Activated CD4-positive, alpha-beta T cell treated with anti-CD3 and anti-CD28 coated beads, Interleukin-2, amount 50 U/mL, for 24 hours (primary cell): ENCODE measurements around the gene SLK.

Experiments used
- DNase-seq, 2 donors: peaks; one replicate each; pipeline ENCODE4 v3.0.0-alpha.2; 2020; ENCODE audit warnings: low read depth in 1 of 2, low spot score in 1 of 2

Gene SLK

DNA sequence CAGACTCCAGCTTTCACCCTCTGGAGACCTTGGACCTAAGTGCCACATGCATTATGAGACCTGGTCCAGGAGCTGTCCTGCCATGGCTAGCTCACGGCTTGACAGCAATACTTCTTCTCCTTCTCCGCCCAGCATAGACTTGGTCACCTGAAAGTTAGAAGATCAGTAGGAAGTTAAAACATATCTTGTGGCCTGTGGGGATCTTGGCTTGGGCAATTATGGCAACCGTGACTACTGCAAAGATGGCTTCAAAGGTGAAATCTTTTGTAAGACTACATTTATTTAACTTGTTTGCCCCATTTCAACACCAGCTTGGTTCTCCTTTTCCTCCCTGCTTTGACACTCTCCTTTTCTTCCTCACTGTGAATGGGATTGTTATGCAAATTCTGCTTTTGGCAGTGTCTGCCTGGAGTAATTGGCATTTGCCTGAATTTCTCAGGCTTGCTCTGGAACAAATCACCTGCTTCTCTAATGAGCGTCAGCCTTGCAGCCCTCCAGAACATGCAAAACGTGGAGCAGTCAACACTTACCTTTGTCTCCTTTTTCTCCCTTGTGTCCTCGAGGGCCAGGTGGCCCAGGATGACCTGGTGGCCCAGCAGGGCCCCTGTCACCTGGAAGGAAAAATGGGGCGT, 65.3 kb downstream of the SLK start:
- no peak for DNase-seq

DNA sequence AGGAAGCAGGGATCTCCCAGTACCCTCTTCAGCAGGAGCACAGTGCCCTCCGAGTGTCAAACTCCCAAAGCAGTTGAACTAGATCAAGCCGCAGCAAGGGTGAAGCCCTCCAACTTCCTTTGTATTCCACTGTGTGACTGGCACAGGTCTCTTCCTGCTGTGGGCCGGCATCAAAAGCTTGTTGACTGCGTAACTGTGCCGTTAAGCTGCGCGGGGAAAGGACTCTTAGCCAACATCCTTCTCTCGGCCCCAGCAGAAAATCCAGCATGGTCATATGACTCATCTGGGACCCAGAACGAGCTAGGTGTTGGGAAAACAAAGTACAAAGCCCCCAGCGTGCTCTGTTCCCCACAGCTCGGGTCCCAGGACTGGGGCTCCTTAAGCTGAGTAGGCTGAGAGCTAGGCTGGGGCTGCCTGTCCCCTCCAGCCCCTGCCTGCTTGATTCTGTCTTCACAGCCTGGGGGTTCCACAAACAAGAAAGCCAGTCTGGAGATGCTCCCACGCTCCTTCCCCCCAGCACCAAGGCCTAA, 66.5 kb downstream of the SLK start:
- DNase-seq = no peak

DNA sequence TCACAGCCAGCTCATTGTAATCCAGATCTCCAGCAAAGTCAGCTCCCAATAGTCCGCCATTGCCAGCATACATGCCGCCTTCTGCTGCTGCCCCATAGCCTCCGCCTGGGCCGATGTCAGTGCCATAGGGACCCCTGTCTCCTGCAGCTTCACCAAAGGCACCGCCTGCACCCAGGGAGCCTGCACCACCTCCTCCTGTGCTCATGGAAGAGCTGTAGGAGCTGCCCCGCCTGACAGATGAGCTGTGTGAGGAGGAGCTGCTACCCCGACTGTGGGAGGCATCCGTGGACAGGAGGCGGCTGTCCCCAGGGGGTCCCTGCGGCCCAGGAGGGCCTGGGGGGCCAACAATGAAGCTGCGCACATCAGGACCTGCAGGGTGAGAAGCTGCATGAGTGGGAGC, 67.0 kb downstream of the SLK start:
- no peak for DNase-seq

DNA sequence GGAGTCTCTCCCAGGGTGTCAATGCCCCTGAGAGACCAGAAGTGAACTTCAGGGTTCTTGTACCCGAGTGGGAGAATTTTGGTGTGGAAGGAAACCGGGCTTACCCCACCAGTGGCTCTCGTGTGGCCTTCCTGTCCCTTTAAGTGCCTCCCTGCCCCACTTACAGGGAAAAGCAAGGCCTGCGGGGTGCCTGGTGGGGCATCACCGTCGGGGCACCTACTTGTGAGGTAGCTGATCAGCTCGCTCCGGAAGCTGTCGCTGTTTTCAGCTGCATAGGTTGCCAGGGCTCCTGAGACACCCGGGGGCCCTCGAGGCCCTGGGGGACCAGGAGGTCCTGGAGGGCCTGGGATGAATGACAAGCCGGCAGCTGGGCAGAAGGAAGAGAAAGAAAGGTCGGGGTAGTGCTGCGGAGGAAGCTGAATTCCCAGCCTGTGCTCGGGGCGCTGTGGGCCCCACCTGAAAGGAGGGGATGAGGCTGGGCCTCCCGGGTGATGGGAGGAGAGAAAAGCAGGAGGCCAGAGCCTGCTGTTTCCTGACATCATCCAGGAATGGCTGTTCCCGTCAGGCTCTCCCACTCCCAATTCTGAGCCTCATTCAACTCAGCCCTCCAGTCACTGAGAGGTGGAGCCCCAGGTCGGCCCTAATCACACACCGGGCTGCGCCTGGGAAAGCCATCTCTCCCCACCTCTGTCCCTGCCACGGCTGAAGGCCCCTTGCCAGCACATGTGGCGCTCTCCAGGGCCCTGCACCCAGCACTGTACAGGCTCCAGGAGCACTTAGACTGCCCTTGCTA, 67.7 kb downstream of the SLK start:
- no peak for DNase-seq

DNA sequence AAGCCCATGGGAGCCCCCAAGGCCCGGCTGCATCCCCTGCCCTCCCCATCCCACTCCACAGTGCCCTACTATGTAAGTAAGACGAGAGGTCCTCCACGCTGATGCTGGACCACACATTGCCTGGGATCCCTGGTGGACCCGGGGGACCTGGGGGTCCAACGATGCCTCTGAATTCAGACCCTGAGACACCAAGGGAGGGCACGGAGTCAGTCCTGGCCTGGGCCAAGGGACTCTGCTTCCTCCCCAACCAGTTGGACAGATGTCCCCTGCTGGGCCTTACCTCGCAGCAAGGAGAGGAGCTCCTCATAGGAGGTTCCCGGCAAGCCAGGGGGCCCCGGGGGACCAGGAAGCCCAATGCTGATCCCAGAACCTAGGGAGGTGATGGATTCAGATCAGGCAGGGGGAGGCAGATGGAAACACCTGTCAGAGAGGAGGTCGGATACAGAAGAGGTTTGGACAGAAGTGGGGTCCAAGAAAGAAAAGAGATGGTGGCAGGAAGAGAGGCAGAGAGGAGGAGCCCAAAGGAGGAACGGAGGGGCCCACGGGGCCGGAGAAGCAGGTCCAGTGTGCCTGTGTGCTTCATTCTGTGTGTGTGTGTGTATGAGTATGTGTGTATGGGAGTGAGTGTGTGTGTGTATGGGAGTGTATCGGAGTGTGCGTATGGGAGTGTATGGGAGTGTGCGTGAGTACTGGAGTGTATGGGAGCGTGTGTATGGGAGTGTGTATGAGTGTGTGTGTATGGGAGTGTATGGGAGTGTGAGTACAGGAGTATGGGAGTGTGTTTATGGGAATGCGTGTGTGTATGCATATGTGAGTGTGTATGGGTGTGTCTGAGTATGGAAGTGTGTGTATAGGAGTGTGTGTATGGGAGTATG, 68.5 kb downstream of the SLK start:
- no peak for DNase-seq

DNA sequence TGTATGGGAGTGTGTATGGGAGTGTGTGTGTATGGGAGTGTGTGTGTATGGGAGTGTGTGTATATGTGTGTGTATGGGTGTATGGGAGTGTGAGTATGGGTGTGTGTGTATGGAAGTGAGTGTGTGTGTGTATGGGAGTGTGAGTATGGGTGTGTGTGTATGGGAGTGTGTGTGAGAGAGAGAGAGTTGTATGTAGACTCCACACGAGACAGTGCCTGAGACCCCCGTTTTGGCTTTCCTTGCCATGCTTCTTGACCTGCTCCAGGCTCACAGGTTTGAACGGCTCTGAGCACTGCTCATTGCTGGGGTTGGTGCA, 69.1 kb downstream of the SLK start:
- DNase-seq = no peak

DNA sequence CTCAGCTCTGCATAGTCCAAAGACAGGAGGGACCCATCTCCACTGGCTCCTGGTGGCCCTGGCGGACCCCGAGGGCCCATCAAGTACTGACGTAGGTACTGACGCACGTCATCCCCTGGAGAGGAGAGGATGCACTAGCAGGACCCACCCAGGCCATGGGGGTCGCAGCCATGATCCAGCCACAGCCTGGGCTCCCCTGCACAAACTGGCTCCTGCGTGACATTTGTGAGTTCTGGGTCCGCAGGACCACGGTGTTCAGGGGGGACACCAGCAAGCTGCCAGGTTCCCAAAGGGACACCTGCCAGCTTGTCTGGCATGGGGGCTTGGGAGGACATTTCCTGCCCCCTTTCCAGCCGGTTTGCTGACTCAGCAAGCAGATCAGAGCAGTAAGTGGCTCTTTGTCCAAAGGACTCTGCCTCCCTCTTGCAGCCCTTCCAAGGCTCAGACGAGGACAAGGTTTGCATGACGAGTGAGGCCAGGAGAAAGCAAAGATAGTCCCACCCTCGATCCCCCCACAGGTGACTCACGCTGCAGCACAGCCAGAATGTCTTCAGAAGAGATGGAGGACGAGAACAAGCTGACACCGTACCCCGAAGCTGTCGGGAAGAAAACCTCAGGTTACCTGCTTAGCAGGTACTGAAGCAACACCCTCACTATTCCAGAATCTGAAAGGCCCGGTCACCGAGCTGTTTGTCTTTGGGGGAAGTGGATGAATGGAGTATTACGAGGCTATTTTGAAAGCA, 69.7 kb downstream of the SLK start:
- no peak for DNase-seq

DNA sequence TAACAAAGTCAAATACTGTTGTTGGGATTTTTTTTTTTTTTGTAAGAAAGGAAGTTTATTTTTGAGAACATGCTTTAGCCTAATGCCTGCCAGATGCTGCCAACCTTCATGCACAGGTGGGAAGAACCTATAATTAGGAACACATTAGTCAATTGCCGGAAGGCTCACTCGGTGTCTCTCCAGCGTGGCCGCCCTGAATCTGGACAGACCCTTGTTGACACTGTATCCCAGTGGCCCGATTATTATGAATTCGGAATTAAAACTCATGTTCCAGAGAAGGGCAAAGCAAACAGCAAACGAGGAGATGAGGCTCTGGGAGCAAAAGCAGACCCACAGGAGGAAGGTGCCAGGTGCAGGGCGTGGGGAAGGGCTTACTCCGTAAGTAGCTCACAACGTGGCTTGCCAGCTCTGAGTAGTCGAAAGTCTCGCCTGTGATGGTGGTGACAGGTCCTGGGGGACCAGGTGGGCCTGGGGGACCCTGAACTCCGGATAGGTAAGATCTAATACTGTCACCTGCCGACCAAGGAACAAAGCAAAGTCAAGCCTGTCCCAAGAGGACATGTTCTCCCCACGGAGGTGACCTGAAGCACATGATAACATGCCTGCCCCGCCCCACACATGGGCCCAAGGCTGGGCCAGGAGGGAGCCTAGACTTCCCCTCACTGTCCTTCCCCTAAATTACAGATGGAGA, 70.5 kb downstream of the SLK start:
- DNase-seq = no peak

DNA sequence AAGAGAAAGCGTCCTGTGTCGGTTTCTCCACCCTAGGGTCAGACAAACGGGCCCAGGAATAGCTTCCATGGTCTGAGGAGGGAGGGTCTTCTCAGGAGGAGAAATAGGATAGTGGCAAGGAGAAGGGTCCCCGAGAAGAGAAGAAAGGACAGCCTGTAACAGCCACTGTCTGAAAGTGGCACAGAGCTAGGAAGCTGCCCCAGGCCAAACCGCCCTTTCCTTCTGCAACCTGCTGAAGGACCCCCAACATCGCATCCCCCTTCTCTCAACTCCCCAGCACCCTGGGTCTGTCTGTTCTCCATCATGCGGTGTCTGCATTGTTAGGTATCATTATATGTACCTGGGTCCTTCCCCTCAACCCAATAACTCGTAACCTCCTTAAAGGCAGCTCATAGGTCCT, 71.6 kb downstream of the SLK start:
- DNase-seq = no peak

DNA sequence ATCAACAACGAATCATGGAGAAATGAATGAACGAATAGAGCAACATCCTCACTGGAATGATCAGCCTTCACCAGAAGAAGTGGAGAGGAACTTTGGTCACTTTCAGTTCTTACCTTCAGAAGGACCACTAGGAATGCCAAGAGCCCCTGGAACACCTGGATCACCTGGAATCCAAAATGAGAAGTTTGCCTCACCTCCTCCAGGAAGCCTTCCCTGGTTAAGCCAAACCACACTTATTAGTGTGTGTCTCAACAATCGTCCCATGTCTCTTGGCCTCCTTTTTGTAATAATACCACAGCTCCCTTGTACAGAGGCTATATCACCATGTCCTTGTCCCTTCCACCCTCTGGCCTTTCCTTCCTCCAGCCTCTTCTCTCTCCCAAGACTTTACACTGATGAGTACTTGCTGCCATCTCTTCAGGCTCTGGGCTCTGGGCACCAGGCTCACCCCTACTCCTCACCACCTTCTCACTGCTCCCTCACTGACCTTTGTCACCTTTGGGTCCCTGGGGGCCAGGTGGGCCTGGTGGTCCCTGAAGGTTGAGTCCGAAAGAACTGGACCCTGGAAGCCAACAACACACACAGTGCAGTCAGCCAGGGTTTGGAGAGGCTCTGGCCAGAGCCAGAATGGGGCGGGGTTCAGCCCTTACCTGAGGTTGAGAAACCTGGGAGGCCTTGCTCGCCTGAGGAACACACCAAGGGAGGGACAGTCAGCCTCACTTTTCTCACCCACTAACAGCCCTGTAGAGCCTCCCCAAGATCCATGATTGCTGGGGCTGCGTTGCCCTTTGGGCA, 72.2 kb downstream of the SLK start:
- DNase-seq = no peak

DNA sequence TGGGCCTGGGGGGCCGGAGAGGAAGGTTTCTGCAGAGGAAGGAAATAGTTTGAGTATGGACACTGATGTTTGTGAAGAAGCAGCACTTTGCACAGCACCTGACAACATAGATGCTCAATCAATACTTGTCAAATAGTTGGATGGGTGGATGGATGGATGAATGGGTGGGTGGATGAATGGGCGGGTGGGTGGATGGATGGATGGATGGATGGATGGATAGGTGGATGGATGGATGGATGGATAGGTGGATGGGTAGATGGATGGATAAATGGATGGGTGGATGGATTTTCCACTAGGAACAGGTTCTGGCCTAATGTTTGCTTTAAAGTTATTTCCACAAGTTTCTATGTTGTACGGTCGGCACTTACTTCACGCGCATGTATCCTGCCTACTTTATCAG, 73.4 kb downstream of the SLK start:
- no peak for DNase-seq

DNA sequence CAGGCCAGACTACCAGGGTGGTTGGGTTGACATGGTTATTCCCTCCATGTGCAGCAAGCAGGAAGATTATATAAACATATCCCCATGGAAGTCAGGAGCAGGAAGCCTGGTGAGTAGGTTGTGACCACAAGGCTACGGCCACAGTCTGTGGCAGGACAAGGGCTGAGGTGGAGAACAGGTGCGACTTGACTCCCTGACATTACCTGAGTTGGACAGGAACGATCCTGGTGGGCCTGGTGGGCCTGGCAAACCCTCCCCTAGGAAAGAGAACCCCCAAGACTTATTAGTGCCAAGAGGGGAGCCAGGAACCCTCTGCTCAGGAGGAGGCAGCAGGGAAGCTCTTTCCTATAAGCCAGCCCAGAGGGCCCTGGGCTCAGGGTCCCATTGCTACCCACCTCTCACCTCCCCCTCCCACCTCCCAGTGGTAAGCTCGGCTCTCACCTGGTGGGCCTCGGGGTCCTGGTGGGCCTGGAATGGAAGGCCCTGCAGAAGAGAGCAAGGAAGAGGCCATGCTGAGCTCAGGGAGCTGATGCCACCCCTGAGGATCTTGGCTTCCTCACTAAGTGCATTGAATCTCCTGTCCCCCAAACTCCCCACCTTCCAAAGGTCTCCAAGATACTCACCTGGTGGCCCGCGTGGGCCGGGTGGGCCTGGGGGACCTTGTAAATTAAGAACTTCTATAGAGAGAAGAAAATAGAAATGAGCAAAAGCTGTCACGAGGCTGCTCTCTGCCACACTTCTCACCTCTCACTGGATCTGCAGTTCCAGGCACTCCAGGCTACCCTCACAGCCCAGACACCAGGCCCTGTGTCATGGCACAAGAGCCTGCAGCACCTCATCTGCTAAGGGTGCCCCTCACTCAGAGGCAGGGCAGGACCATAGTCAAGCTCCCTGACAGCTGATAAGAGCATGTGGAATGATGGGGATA, 74.2 kb downstream of the SLK start:
- no peak for DNase-seq

DNA sequence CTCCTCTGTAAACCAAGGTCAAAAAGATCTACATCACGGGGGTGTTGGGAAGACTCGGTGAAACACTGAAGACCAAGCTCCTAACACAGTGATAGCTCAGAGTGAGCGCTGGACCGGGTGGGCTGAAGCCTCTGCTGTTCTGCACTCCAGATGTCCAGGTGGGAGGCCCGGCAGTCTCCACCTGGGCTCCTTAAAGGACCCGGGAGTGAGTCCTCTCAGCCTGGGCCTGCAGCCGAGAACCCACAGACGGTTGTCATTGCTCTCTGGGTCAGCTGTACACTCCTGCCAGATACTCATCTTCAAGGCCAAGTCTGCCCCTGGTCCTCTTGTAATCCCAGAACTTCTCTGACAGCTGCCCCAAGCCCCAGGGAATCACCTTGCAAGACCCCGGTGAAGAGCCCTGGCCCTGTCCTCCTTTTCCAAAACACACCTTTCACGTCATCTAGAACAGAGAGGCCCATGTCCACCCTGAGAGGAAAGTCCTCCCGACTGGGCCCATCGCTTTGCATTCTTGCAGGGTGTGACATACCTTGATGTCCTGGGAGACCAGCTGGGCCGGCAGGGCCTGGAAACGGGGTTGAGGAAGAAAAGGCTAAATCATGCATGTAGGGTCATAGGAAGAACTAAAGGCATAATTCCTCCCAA, 75.1 kb downstream of the SLK start:
- no peak for DNase-seq

DNA sequence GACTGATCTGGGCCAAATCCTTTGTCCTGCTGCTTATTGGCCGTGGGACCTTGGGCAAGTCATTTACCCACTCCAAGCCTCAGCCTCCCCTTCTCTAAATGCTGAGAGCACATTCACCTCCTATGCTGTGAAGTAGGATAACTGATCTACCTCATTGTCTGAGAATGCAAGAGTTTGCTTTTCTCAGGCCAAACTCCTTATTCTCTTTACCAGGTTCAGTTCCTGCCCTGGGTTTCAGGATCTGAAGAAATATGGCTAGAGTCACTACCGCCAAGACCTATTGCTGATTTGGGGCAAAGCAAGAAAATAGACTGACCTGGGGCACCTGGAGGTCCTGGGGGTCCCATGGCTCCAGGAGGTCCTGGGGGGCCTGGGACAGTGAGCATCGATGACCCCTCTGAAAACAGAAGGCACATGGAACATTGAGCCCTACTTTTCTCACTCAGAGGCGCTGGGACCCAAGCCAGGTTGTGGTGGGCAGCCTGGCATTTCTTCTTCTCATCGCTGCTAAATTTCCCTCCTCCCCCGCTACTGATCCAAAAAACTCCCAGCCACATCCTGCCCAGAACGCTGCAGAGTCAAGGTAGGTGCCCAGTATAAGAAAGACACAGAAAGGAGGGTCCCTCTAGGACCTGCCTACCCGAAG, 76.4 kb downstream of the SLK start:
- no peak for DNase-seq

DNA sequence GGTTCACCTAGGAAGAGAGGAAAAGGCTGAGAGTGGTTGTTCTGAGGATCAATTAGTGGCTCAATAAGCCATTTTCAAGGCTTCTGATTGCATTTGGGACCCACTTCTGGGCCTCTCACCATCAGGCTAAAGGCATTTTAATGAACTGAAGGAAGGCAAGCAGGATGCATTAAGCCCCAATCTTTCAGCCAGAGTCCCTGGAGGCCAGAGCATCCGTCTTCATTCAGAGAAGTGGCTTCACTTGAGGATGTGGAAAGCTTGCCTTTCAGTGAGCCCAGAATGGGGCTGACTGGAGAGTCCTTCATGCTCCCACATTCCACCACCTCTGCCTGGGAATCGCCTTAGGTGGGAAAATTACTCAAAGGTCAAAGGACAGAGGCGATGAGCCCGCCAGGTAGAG, 76.9 kb downstream of the SLK start:
- DNase-seq = no peak

DNA sequence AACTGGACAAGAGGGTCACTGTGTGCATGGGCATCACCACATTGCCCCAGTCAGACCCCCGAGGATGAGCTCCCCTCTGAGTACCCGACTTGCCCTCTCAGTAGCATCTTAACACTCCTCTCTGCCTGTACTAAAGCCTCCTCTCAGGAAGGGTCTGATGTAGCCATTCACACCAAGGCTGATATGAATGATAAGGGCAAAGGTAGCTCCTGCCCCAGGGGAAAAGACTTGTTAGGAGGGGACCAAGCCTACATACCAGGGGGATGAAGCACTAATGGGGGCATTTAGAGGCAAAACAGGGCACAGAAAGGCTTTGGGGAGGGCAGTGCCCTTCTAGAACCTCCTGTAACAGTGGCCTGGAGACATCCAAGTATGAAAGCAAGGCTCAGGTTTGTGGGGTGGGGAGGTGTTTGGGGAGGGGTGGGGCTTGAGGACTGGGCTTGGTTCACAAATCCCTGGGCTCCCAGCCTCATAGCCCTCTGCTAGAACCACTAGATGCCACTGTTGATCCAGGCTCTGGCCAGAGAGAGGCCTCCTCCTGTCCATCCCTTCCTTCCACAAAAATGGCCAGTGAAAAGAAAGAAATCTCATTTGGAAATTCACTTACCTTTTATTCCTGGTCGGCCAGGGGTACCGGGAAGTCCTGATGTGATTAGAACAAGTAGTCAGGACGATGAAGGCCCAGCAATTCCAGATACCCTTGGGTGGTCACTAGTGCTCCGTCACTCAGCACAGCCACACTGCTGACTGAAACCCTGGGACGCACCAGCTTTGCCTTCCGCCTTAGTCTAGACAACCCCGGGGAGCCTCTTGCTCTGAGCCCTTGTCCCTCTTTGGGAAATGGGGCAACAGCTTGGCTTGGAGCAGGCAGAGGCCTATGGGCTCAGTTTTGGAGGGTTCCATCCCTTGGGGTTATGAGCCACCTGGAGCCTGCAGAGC, 78.5 kb downstream of the SLK start:
- DNase-seq = no peak

DNA sequence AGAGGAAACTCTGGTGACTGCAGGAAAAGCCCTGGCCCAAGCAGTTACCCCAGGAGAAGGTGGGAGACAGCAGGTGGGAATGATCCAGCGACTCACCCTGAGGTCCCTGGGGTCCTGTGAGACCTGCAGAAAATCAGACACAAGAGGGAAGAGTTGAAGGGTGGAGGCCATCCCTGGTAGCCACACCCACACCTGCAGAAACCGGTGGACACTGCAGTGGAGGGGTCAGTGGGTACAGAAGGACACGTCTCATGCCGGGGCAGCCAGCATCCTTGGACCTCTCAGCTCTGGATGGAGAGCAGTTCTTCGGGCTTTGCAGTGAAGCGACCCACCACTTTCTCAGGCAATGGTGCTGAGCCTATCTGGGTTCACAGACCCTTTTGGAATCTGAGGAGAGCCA, 79.7 kb downstream of the SLK start:
- DNase-seq = no peak
